ENCODE measurements around the gene ATRX. TPM values are rescaled to one million over a fixed set of nuclear protein-coding genes. Genes with fewer than 3 reads are reported as not detected.

The ATRX gene

DNA sequence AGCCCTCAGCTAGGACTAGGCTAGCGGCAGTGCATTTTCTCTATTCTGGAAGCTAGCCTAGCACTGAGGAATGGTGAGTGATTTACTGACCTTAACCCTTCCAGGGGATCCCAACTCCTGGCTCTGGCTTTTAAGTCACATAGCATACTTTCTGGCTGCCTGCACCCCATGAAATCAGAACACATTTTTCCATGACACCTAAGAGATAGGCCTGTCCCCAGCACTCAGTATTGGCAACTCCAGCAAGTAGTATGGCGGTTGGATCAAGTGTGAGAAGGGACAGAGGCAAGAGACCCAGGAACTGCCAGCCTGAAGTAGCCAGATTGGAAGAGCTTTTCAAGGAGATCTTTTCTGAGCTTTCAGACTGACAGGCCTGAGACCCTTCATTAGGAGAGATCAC is 330.6 kb downstream of the ATRX start:
- WGBS (ENCODE audit: extremely low coverage, insufficient coverage, low lambda C conversion rate), result no CpG with 5 or more reads among the region's 2 CpGs
- no peak overlapping the region for H2AK5ac ChIP-seq (ENCODE audit: low read length)
- no peak overlapping the region for H4K8ac ChIP-seq (ENCODE audit: low read depth, low read length)
- H3K4me3 ChIP-seq (ENCODE audit: low read length), result no peak overlapping the region
- H3K36me3 ChIP-seq (ENCODE audit: control insufficient read depth, insufficient read depth, low read length), result no peaks in the 10 kb centered on the region
- no peak overlapping the region for H2BK120ac ChIP-seq (ENCODE audit: low read depth, low read length)
- no peak overlapping the region for H3K18ac ChIP-seq (ENCODE audit: low read length)
- H3K79me2 ChIP-seq (ENCODE audit: control insufficient read depth, insufficient read depth, low read length), result no peaks in the 10 kb centered on the region
- H3K4me2 ChIP-seq (ENCODE audit: low read length), result no peak overlapping the region
- H3K56ac ChIP-seq (ENCODE audit: low read length), result no peak overlapping the region
- no peak overlapping the region for H3K9ac ChIP-seq (ENCODE audit: low read length)
- H2BK15ac ChIP-seq (replicated peaks; ENCODE audit: low read depth), result no peak overlapping the region
- no peak overlapping the region for H3K27ac ChIP-seq (ENCODE audit: low read depth, low read length)
- H3K4ac ChIP-seq (ENCODE audit: low read depth, low read length), result no peak overlapping the region
- no peak overlapping the region for H2BK5ac ChIP-seq (ENCODE audit: low read length)
- no peaks in the 10 kb centered on the region for H3K27me3 ChIP-seq (ENCODE audit: insufficient read depth, low read length, poor library complexity)
- H4K5ac ChIP-seq (ENCODE audit: low read length), result no peak overlapping the region
- no peak for DNase-seq
- H3K4me1 ChIP-seq (ENCODE audit: control insufficient read depth, low read depth, low read length), result no peaks in the 10 kb centered on the region
- H3K23ac ChIP-seq (ENCODE audit: low read length), result no peak overlapping the region
- H3K79me1 ChIP-seq (ENCODE audit: low read length), result no peaks in the 10 kb centered on the region

Small RNA genes lying within 50 kb of the gene (small RNA-seq; reads per million reads assigned to genes)
- gene FABP5P15 (ENCODE audit: insufficient read depth), result not detected

Measured in mesendoderm (in vitro differentiated cells).